ENCODE measurements around the gene BCAS1. TPM values are rescaled to one million over a fixed set of nuclear protein-coding genes. Genes with fewer than 3 reads are reported as not detected.

Gene BCAS1
- total and polyA plus RNA-seq, 10 donors: 0.23 to 1.3 (median 0.55) TPM; not detected in 2

DNA sequence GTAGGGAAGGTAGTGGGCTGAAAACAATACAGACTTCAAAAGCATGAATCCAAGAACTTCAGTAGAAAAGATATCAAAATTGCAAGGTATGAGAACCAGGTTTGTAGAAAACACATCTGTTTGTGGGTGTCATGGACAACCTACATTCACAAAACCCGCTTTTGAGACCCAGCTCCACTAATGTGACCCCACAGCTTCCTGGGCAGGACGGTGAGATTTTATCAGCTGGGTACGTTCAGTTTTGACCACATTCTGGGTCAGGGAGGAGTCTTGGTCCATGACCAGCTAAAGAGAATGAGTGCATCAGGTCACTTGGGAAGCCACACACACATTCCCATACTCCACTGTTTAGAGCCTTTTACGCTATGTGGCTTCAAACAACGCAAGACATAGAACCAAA, 77.1 kb downstream of the BCAS1 start:
- Histone ChIP-seq H3K4me3 (no peak overlapping the region), H3K4me1 (no peaks in the 10 kb centered on the region), H3K27me3 (replicated peaks in 1 of 7) (peaks cover 0 to 4% (median 0%) of the 10 kb centered on the region in 7 donors), H3K27ac (no peak overlapping the region), H3K36me3 (no peaks in the 10 kb centered on the region), H3K9me3 (peaks cover 0 to 2% (median 0%) of the 10 kb centered on the region in 8 donors)
- TF ChIP-seq POLR2AphosphoS5 (IDR thresholded peaks at IDR 0.05): no peak
- TF ChIP-seq POLR2A (IDR thresholded peaks at IDR 0.05): no peak
- TF ChIP-seq, protein P1, sequence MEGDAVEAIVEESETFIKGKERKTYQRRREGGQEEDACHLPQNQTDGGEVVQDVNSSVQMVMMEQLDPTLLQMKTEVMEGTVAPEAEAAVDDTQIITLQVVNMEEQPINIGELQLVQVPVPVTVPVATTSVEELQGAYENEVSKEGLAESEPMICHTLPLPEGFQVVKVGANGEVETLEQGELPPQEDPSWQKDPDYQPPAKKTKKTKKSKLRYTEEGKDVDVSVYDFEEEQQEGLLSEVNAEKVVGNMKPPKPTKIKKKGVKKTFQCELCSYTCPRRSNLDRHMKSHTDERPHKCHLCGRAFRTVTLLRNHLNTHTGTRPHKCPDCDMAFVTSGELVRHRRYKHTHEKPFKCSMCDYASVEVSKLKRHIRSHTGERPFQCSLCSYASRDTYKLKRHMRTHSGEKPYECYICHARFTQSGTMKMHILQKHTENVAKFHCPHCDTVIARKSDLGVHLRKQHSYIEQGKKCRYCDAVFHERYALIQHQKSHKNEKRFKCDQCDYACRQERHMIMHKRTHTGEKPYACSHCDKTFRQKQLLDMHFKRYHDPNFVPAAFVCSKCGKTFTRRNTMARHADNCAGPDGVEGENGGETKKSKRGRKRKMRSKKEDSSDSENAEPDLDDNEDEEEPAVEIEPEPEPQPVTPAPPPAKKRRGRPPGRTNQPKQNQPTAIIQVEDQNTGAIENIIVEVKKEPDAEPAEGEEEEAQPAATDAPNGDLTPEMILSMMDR (IDR thresholded peaks at IDR 0.05 in 8 of 11, conservative IDR thresholded peaks at IDR 0.05 in 3 of 11): no peak
- whole genome bisulfite sequencing, 5 donors: 64 to 82% (median 73%) methylated on average over 5 of the region's 5 CpGs
- no peak for DNase-seq
- intact Hi-C loops (cut with DNase I; ENCODE audit: low total_unique reads): no loop called here

DNA sequence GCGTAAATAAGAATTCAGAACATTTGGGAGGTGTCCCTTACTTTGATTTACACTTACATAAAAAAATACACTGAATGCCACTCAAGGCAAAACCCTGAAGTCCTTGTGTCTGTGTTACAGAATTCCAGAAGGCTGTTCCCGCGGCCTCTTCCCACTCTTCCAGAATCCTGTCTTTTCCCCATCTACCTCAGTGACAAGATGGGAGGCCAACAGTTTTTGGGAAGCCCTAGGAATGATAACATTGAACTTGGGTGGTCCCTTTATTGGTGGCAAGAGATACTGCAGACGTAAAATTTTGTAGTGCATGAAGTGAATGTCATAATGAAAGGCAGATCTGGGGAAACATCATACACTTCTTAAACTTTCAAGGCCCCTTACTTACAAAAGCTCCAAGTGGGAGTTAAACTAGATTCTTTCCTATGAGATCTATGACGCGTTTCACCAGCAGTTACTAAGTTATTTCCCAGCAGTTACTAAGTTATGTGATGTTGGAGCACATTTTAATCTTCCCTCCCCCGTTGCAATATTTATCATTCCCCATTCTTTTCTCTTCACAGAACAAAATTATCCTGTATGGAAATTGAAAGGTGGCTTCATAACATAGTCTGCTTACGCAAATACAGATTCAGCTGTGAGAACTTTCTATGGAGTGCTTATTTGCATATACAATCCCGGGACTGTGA, 79.5 kb downstream of the BCAS1 start:
- 85 to 91% (median 90%) methylated on average over 9 of the region's 9 CpGs for WGBS, 5 donors
- no peak for DNase-seq
- H3K4me1 ChIP-seq: no peaks in the 10 kb centered on the region
- peaks cover 0 to 7% (median 0%) of the 10 kb centered on the region in 7 donors for H3K27me3 ChIP-seq (replicated peaks in 1 of 7)
- H3K36me3 ChIP-seq: no peaks in the 10 kb centered on the region
- H3K4me3 ChIP-seq: no peak overlapping the region
- intact Hi-C loops (cut with DNase I; ENCODE audit: low total_unique reads): no loop called here
- H3K27ac ChIP-seq: no peak overlapping the region
- TF ChIP-seq POLR2AphosphoS5 (IDR thresholded peaks at IDR 0.05) (no peak), POLR2A (IDR thresholded peaks at IDR 0.05) (no peak)
- TF ChIP-seq, protein P1 (IDR thresholded peaks at IDR 0.05 in 8 of 11, conservative IDR thresholded peaks at IDR 0.05 in 3 of 11): no peak
- no peaks in the 10 kb centered on the region for H3K9me3 ChIP-seq

DNA sequence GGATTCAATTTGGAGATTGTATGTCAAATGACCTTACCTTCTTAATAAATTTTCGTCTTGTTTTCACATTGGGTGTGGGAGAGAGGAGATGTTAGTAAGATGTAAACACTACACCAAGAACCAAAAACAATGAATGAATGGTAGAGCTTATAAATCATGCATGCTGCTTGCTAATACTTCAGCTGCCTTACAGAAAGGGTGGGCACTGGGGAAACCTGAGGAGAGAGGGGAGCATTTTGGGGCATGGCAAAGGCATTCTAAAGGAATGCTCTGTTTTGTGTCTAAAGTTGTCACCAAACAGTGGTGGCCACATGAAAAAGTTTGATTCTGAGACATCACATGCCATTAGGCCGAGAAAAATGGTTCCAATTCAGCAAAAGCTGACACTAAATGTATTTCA, 80.4 kb downstream of the BCAS1 start:
- Histone ChIP-seq H3K4me1 (no peaks in the 10 kb centered on the region), H3K36me3 (no peaks in the 10 kb centered on the region), H3K27ac (no peak overlapping the region), H3K27me3 (replicated peaks in 1 of 7) (peaks cover 0 to 7% (median 0%) of the 10 kb centered on the region in 7 donors), H3K4me3 (no peak overlapping the region), H3K9me3 (no peaks in the 10 kb centered on the region)
- DNase-seq: no peak
- WGBS, 5 donors: 73 to 83% (median 81%) methylated on average over 2 of the region's 2 CpGs
- TF ChIP-seq, protein P1 (IDR thresholded peaks at IDR 0.05 in 8 of 11, conservative IDR thresholded peaks at IDR 0.05 in 3 of 11): no peak
- TF ChIP-seq POLR2A (IDR thresholded peaks at IDR 0.05): no peak
- TF ChIP-seq POLR2AphosphoS5 (IDR thresholded peaks at IDR 0.05): no peak
- intact Hi-C loops (cut with DNase I; ENCODE audit: low total_unique reads): no loop called here

DNA sequence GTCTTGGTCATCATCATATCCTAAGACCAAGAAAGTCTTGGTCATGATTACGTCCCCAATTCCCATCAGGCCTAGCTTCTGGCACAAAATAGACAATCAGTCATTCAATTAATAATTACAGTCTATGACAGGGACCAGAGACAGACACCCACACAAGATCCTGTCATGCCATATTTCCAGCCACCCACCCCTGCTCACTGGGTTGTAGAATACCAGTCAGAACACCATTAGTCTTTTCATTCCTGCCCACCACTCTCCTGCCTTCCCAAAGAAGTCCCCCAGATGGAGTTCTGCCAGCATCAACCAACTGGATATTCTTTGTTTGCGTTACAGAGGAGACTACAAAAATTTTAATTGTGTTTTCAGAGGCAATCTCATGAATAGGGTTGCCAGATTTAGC, 81.0 kb downstream of the BCAS1 start:
- Histone ChIP-seq H3K27me3 (replicated peaks in 1 of 7) (peaks cover 0 to 7% (median 0%) of the 10 kb centered on the region in 7 donors), H3K36me3 (no peaks in the 10 kb centered on the region), H3K4me1 (no peaks in the 10 kb centered on the region), H3K9me3 (no peaks in the 10 kb centered on the region), H3K4me3 (no peak overlapping the region), H3K27ac (no peak overlapping the region)
- WGBS, 5 donors: 82 to 91% (median 85%) methylated on average over 2 of the region's 2 CpGs
- no peak for DNase-seq
- intact Hi-C loops (cut with DNase I; ENCODE audit: low total_unique reads): no loop called here
- TF ChIP-seq, protein P1 (IDR thresholded peaks at IDR 0.05 in 8 of 11, conservative IDR thresholded peaks at IDR 0.05 in 3 of 11): no peak
- TF ChIP-seq POLR2AphosphoS5 (IDR thresholded peaks at IDR 0.05) (no peak), POLR2A (IDR thresholded peaks at IDR 0.05) (no peak)
